22Rv1 (cell line): ENCODE data around the gene ZNF735.
"Not testable (repeated sequence)": the region's sequence is repeated elsewhere in the genome, so short reads cannot be mapped to it uniquely, and the experiment has no call there.

Experiments used
- H3K27ac ChIP-seq: fragments of 450-650 bp; 2 replicates; pipeline ENCODE4 v1.5.1; 2017
- ZFX ChIP-seq: fragments of 450-650 bp; IDR thresholded peaks from 2 replicates; pipeline ENCODE4 v1.6.1; 2017; ENCODE audit warnings: antibody characterized with exemption, borderline replicate concordance
- TF ChIP-seq, protein P1 (sequence below): fragments of 450-650 bp; IDR thresholded peaks from 2 replicates; pipeline ENCODE4 v1.5.1; 2017; ENCODE audit warnings: mild to moderate bottlenecking

The ZNF735 gene

DNA sequence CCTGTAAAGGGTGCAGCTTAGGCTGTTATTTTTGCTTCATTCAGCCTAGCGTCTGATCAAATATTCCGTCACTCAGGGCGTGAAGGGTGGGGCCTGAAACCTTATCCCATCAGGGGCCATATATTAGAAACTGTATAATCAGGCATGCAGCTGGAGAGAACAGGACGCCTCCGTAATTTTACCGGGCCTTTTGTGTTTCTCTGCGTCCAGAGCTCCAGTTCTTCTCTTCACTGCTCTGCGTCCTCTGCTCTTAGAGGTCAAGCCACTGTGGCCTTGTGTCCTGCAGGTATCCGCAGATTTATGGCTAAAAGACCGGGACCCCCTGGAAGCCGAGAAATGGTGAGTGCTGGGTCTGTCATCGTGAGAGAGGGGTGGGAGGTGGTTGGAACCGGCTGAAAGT, at the start of gene ZNF735:
TSS of gene ZNF735 (plus strand) at position 301 of the 400 bp plus-strand sequence. CDS start at position 301, 0 bp downstream.
- no peak for TF ChIP-seq ZFX
- TF ChIP-seq, protein P1, sequence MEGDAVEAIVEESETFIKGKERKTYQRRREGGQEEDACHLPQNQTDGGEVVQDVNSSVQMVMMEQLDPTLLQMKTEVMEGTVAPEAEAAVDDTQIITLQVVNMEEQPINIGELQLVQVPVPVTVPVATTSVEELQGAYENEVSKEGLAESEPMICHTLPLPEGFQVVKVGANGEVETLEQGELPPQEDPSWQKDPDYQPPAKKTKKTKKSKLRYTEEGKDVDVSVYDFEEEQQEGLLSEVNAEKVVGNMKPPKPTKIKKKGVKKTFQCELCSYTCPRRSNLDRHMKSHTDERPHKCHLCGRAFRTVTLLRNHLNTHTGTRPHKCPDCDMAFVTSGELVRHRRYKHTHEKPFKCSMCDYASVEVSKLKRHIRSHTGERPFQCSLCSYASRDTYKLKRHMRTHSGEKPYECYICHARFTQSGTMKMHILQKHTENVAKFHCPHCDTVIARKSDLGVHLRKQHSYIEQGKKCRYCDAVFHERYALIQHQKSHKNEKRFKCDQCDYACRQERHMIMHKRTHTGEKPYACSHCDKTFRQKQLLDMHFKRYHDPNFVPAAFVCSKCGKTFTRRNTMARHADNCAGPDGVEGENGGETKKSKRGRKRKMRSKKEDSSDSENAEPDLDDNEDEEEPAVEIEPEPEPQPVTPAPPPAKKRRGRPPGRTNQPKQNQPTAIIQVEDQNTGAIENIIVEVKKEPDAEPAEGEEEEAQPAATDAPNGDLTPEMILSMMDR = no peak
- H3K27ac ChIP-seq = no peak within 1 kb of the TSS

DNA sequence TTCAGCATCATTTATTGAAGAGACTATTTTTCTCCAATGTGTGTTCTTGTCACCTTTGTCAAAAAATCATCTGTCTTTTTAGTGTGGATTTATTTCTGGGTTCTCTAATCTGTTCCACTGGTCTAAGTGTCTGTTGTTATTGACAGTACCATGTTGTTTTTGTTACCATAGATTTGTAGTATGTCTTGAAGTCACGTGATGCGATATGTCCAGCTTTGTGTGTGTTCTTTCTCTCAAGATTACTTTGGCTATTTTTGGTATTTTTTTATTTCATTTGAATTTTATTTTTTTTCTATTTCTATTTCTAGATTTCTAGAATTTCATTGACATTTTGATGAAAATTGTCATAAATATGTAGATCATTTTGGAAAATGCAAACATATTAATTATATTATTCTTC, 36.0 kb upstream of the ZNF735 start:
- not testable (repeated sequence) for H3K27ac ChIP-seq

DNA sequence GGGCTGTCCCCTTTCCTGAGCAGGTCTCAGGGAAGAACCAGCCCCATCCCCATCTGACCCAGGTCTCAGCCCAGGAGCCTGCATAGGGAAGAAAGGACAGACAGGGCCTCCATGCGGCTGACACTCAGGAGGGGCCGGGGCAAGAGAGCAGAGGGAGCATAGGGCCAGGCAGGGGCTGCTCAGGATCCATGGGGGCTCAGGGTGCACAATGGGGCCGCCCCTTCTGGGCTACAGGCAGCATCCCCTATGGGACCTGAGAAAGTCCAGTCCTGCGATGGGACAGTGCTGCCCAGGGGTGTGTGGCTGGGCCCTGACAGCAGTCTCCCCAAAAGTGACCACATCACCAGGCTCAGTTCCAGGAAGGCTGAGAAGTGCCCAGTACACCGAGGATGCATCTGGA, 32.7 kb upstream of the ZNF735 start:
- TF ChIP-seq, protein P1 = no peak
- no peak for TF ChIP-seq ZFX

DNA sequence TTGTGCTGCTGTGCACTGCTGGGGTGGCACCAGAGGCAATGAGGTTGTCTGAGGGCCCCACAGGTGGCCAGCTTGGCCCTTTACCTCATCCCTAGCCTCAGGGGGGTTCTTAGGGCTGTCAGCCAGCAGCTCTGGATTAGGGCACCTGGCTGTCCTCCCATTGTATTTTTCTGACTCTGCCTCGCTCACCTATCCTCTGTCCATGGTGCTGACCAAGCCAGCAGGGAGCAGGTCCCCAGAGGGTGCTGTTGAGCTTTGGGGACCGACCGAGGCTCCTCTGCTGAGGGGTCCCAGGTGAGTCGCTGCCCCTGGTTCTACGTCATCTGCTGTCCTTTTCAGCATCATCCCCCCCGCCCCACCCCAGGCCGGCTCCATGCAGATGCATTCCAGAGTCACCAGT, 32.1 kb upstream of the ZNF735 start:
- no peak overlapping the region for H3K27ac ChIP-seq
- TF ChIP-seq ZFX = no peak
- TF ChIP-seq, protein P1 = no peak

More for the DNA sequence above, 32.7 kb upstream of the ZNF735 start:
- H3K27ac ChIP-seq = no peak overlapping the region

DNA sequence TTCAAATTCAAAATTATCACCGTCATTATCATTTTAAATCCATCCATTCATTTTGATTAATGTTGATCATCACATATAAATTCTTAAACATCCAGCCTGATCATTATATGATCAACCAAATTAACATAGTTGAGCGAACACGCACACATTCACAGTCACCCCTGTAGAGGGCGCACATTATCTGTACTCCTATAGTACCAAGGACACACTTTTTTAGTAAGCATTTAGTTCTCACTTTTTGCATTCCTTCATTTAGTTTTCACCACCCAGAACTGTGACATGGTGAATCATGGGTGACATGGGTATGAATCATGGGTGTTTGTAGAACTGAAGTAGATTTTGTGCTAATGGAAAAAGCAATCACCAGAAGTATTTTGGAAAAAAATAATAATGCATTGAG, 26.0 kb upstream of the ZNF735 start:
- TF ChIP-seq, protein P1 = peak; percentile 79
- no peak for TF ChIP-seq ZFX
- H3K27ac ChIP-seq = no peak overlapping the region

DNA sequence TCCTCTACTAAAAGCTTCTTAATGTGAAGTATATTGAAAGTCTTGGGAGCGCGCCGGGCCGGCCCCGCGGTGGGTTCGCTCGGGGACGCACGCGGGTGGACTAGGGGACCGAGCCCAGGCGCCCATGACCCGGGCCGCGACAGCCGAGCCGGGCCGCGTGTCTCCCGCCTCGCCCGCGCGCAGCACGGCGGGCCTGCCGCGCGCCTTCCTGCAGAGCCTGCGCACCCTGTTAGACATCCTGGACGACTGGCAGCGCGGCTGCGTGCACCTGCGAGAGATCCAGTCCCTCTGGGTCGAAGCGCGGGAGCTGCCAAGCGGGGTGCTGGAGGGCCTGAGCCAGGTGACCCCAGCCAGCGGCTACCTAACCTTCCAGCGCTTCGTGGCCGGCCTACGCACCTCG, 25.4 kb upstream of the ZNF735 start:
- no peak for TF ChIP-seq ZFX
- TF ChIP-seq, protein P1 = no peak

DNA sequence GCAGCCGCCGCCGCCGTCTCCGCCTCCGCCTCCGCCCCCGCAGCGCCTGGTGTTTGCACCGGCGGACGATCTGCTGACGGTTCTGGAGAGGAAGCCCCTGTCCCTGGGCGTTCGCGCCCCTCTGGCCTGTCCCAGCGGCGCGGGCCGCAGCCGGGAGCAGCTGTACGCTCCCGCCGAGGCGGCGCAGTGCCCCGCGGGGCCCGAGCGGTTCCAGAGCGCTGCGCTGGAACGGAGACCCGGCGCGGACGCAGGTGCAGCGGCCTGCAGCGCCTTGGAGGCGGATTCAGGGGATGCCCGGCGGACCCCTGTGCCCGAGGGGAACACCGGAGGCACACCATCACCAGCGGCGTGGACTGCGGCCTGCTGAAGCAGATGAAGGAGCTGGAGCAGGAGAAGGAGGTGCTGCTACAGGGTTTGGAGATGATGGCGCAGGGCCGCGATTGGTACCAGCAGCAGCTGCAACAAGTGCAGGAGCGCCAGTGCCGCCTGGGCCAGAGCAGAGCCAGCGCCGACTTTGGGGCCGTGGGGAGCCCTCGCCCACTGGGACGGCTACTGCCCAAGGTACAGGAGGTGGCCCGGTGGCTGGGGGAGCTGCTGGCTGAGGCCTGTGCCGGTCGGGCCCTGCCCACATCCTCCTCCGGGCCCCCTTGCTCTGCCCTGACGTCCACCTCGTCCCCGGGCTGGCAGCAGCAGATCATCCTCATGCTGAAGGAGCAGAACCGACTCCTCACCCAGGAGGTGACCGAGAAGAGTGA, 24.8 kb upstream of the ZNF735 start:
- no peak overlapping the region for H3K27ac ChIP-seq
- no peak for TF ChIP-seq ZFX
- TF ChIP-seq, protein P1 = no peak

More for the DNA sequence above, 25.4 kb upstream of the ZNF735 start:
- no peak overlapping the region for H3K27ac ChIP-seq
